HEK293 (cell line): ENCODE measurements around the gene PRKCA.

Experiments used
- HOXA7 ChIP-seq: sonication (generic); formaldehyde crosslinking; IDR thresholded peaks from 2 replicates; pipeline ENCODE4 v1.8.1; 2022; ENCODE audit warnings: missing genetic modification reagents, borderline replicate concordance
- INSM2 ChIP-seq: fragments of 450-650 bp; formaldehyde crosslinking; IDR thresholded peaks from 2 replicates; pipeline ENCODE4 v1.5.1; 2016; ENCODE audit warnings: missing biosample characterization, missing genetic modification characterization
- KLF17 ChIP-seq: fragments of 450-650 bp; formaldehyde crosslinking; IDR thresholded peaks from 2 replicates; pipeline ENCODE4 v1.5.1; 2016; ENCODE audit warnings: missing biosample characterization, missing genetic modification characterization
- MEIS1 ChIP-seq: sonication (generic); formaldehyde crosslinking; IDR thresholded peaks from 2 replicates; pipeline ENCODE4 v1.8.1; 2022; ENCODE audit warnings: missing genetic modification reagents, mild to moderate bottlenecking, borderline replicate concordance
- PRDM1 ChIP-seq: fragments of 450-650 bp; formaldehyde crosslinking; IDR thresholded peaks from 2 replicates; pipeline ENCODE4; 2016; ENCODE audit warnings: missing biosample characterization, missing genetic modification characterization
- TCF7L2 ChIP-seq: IDR thresholded peaks from 2 replicates; pipeline ENCODE4 v1.6.1; 2011; ENCODE audit warnings: low read depth, mild to moderate bottlenecking, inconsistent platforms, low read length, moderate library complexity, borderline replicate concordance
- ZBTB1 ChIP-seq: fragments of 450-650 bp; formaldehyde crosslinking; IDR thresholded peaks from 2 replicates; pipeline ENCODE4 v1.5.1; 2016; ENCODE audit warnings: missing biosample characterization, missing genetic modification characterization
- ZBTB21 ChIP-seq: fragments of 450-650 bp; formaldehyde crosslinking; IDR thresholded peaks from 2 replicates; pipeline ENCODE4 v1.5.1; 2017; ENCODE audit warnings: missing biosample characterization, missing genetic modification characterization
- ZBTB7A ChIP-seq: fragments of 450-650 bp; formaldehyde crosslinking; IDR thresholded peaks from 2 replicates; pipeline ENCODE4 v1.5.1; 2016; ENCODE audit warnings: low read depth, missing biosample characterization, missing genetic modification characterization
- ZNF146 ChIP-seq: fragments of 450-650 bp; formaldehyde crosslinking; IDR thresholded peaks from 2 replicates; pipeline ENCODE4 v1.5.1; 2016; ENCODE audit warnings: missing biosample characterization, missing genetic modification characterization
- ZNF155 ChIP-seq: fragments of 450-650 bp; formaldehyde crosslinking; IDR thresholded peaks from 2 replicates; pipeline ENCODE4 v1.5.1; 2016; ENCODE audit warnings: missing biosample characterization, missing genetic modification characterization
- ZNF16 ChIP-seq: fragments of 450-650 bp; formaldehyde crosslinking; IDR thresholded peaks from 2 replicates; pipeline ENCODE4 v1.5.1; 2016; ENCODE audit warnings: low read depth, missing biosample characterization, missing genetic modification characterization
- ZNF18 ChIP-seq: fragments of 450-650 bp; formaldehyde crosslinking; IDR thresholded peaks from 2 replicates; pipeline ENCODE4 v1.5.1; 2016; ENCODE audit warnings: missing biosample characterization, missing genetic modification characterization
- ZNF2 ChIP-seq: fragments of 450-650 bp; formaldehyde crosslinking; IDR thresholded peaks from 2 replicates; pipeline ENCODE4 v1.5.1; 2016; ENCODE audit warnings: missing biosample characterization, missing genetic modification characterization
- ZNF280D ChIP-seq: fragments of 450-650 bp; formaldehyde crosslinking; IDR thresholded peaks from 2 replicates; pipeline ENCODE4 v1.5.1; 2016; ENCODE audit warnings: missing biosample characterization, missing genetic modification characterization
- ZNF324 ChIP-seq: fragments of 450-650 bp; formaldehyde crosslinking; IDR thresholded peaks from 2 replicates; pipeline ENCODE4 v1.5.1; 2016; ENCODE audit warnings: missing biosample characterization, missing genetic modification characterization
- ZNF335 ChIP-seq: fragments of 450-650 bp; formaldehyde crosslinking; conservative IDR thresholded peaks from 2 replicates; pipeline ENCODE4 v1.5.1; 2016; ENCODE audit warnings: missing biosample characterization, missing genetic modification characterization
- ZNF341 ChIP-seq: fragments of 450-650 bp; formaldehyde crosslinking; IDR thresholded peaks from 2 replicates; pipeline ENCODE4; 2016; ENCODE audit warnings: low read depth, missing biosample characterization, missing genetic modification characterization
- ZNF37A ChIP-seq: fragments of 450-650 bp; IDR thresholded peaks from 2 replicates; pipeline ENCODE4 v1.5.1; 2018; ENCODE audit warnings: missing biosample characterization, missing genetic modification characterization
- ZNF423 ChIP-seq: fragments of 450-650 bp; formaldehyde crosslinking; IDR thresholded peaks from 2 replicates; pipeline ENCODE4 v1.5.1; 2016; ENCODE audit warnings: missing biosample characterization, missing genetic modification characterization
- ZNF488 ChIP-seq: fragments of 450-650 bp; formaldehyde crosslinking; IDR thresholded peaks from 2 replicates; pipeline ENCODE4 v1.5.1; 2016; ENCODE audit warnings: missing biosample characterization, missing genetic modification characterization
- ZNF501 ChIP-seq: fragments of 450-650 bp; formaldehyde crosslinking; IDR thresholded peaks from 2 replicates; pipeline ENCODE4 v1.5.1; 2016; ENCODE audit warnings: missing biosample characterization, missing genetic modification characterization
- ZNF510 ChIP-seq: fragments of 450-650 bp; formaldehyde crosslinking; IDR thresholded peaks from 2 replicates; pipeline ENCODE4 v1.5.1; 2018; ENCODE audit warnings: mild to moderate bottlenecking, missing genetic modification characterization, missing biosample characterization; ENCODE audit not compliant: insufficient replicate concordance
- ZNF529 ChIP-seq: fragments of 450-650 bp; formaldehyde crosslinking; IDR thresholded peaks from 2 replicates; pipeline ENCODE4 v1.5.1; 2017; ENCODE audit warnings: missing genetic modification characterization, missing biosample characterization; ENCODE audit not compliant: insufficient replicate concordance
- ZNF580 ChIP-seq: fragments of 450-650 bp; formaldehyde crosslinking; IDR thresholded peaks from 2 replicates; pipeline ENCODE4 v1.5.1; 2016; ENCODE audit warnings: missing biosample characterization, missing genetic modification characterization
- ZNF670 ChIP-seq: fragments of 450-650 bp; formaldehyde crosslinking; IDR thresholded peaks from 2 replicates; pipeline ENCODE4 v1.5.1; 2016; ENCODE audit warnings: missing biosample characterization, missing genetic modification characterization, low read depth
- ZNF76 ChIP-seq: fragments of 450-650 bp; formaldehyde crosslinking; IDR thresholded peaks from 2 replicates; pipeline ENCODE4; 2016; ENCODE audit warnings: low read depth, missing biosample characterization, missing genetic modification characterization, borderline replicate concordance
- ZSCAN4 ChIP-seq: fragments of 450-650 bp; formaldehyde crosslinking; IDR thresholded peaks from 2 replicates; pipeline ENCODE4 v1.5.1; 2017; ENCODE audit warnings: missing biosample characterization, missing genetic modification characterization

PRKCA gene

GRCh38 chr17:66347661-66348514 is 45.5 kb downstream of the PRKCA start (continued):
- TF ChIP-seq INSM2 (0 out of 2 replicates have a peak, but pooled peaks have one; percentile 52), PRDM1 (tag by site-specific recombination) (no peak), KLF17 (tag by site-specific recombination) (0 out of 2 replicates have a peak, but pooled peaks have one; percentile 65), ZNF155 (tag by site-specific recombination) (no peak), ZNF529 (tag by site-specific recombination) (no peak), HOXA7 (CRISPR knock-in tag) (no peak), ZNF488 (tag by site-specific recombination) (no peak), ZNF341 (tag by site-specific recombination) (peak; percentile 67), MEIS1 (CRISPR knock-in tag) (no peak), ZNF670 (tag by site-specific recombination) (no peak), ZBTB7A (no peak), ZNF76 (tag by site-specific recombination) (no peak), ZNF510 (tag by site-specific recombination) (no peak), ZNF280D (tag by site-specific recombination) (no peak), ZNF324 (tag by site-specific recombination) (no peak), ZBTB1 (no peak), ZNF18 (tag by site-specific recombination) (peak; percentile 85), ZNF146 (tag by site-specific recombination) (no peak), ZBTB21 (tag by site-specific recombination) (no peak), TCF7L2 (no peak), ZNF580 (tag by site-specific recombination) (0 out of 2 replicates have a peak, but pooled peaks have one; percentile 60), ZNF501 (tag by site-specific recombination) (no peak), ZNF423 (tag by site-specific recombination) (0 out of 2 replicates have a peak, but pooled peaks have one; percentile 13), ZSCAN4 (tag by site-specific recombination) (no peak), ZNF16 (tag by site-specific recombination) (no peak), ZNF2 (tag by site-specific recombination) (no peak; the same call in 1 of the 2 replicates), ZNF335 (tag by site-specific recombination) (peak; percentile 83), ZNF37A (tag by site-specific recombination) (no peak)
